Activated CD8-positive, alpha-beta memory T cell treated with anti-CD3 and anti-CD28 coated beads, Interleukin-2, amount 50 U/mL, for 48 hours (primary cell): ENCODE results near the gene DOCK2.

ENCODE experiments used
- DNase-seq: peaks from one replicate; pipeline ENCODE4 v3.0.0-alpha.2; 2020

Gene DOCK2

GRCh38 chr5:170109059-170110031, 472.3 kb downstream of the DOCK2 start:
- DNase-seq: peak; percentile 13

GRCh38 chr5:170110403-170111087, 473.5 kb downstream of the DOCK2 start:
- peak; percentile 17 for DNase-seq

GRCh38 chr5:170111088-170111785, 474.2 kb downstream of the DOCK2 start:
- DNase-seq: peak; percentile 28

GRCh38 chr5:170112876-170113521, 475.9 kb downstream of the DOCK2 start:
- DNase-seq: peak; percentile 15

- no peak for DNase-seq
These were observed 476.4 kb downstream of the DOCK2 start for GRCh38 chr5:170113522-170113900.

GRCh38 chr5:170114271-170114670, 477.2 kb downstream of the DOCK2 start:
- peak; percentile 32 for DNase-seq

- peak; percentile 25 for DNase-seq
These were observed 478.9 kb downstream of the DOCK2 start for GRCh38 chr5:170115925-170116324.

- DNase-seq: peak; percentile 20
These were observed 480.7 kb downstream of the DOCK2 start for GRCh38 chr5:170117736-170118135.

- DNase-seq: peak; percentile 8
These were observed 483.5 kb downstream of the DOCK2 start for GRCh38 chr5:170120576-170120975.

- no peak for DNase-seq
These were observed 484.2 kb downstream of the DOCK2 start for GRCh38 chr5:170121321-170121720.

- DNase-seq: no peak
These were observed 489.0 kb downstream of the DOCK2 start for GRCh38 chr5:170126061-170126460.

GRCh38 chr5:170126626-170127025, 489.6 kb downstream of the DOCK2 start:
- no peak for DNase-seq

- peak; percentile 6 for DNase-seq
These were observed 494.2 kb downstream of the DOCK2 start for GRCh38 chr5:170131235-170131634.

- DNase-seq: peak; percentile 10
These were observed 495.3 kb downstream of the DOCK2 start for GRCh38 chr5:170132269-170132975.
